ENCODE results near the gene SCNN1G. TPM values are rescaled to one million over a fixed set of nuclear protein-coding genes. Genes with fewer than 3 reads are reported as not detected.
A peak's percentile ranks its signal among the peaks of the same experiment; 100 is the strongest.

SCNN1G gene
- total RNA-seq, 4 donors from 2014 or later, result 0.20 TPM; not detected in 3

DNA sequence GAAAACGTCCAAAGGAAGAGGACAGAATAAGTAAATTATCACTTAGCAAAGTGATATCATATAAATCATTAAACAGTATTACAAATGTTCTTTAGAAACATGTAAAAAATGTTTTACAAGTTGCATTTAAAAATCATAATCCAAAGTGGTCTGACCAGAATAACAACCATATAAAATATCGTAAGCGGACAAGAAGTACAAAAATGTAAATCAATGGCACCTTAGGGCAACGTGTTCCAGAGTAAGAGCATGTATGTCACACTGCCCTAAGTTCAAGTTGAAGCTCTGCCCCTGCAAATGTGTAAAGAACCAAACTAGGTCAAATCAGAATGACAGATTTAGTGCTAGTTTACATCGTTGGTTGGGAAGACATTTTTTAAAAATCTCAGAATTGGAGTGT is 44.7 kb upstream of the SCNN1G start:
- Histone ChIP-seq H3K9me3 (peaks cover 0 to 20% (median 0%) of the 10 kb centered on the region in 4 donors), H3K4me3 (no peak overlapping the region), H3K4me1 (peaks cover 0 to 14% (median 7%) of the 10 kb centered on the region in 4 donors), H3K27me3 (no peaks in the 10 kb centered on the region), H3K36me3 (peaks cover 0 to 8% (median 0%) of the 10 kb centered on the region in 3 donors), H3K27ac (no peak overlapping the region)
- 83% methylated on average over 5 of the region's 5 CpGs for WGBS, 2 donors
- no peak for DNase-seq (ENCODE audit: low spot score in 2 of 2)
- no peak for TF ChIP-seq POLR2A (IDR thresholded peaks at IDR 0.05)
- TF ChIP-seq EP300 (IDR thresholded peaks at IDR 0.05), result no peak
- TF ChIP-seq, protein P1, sequence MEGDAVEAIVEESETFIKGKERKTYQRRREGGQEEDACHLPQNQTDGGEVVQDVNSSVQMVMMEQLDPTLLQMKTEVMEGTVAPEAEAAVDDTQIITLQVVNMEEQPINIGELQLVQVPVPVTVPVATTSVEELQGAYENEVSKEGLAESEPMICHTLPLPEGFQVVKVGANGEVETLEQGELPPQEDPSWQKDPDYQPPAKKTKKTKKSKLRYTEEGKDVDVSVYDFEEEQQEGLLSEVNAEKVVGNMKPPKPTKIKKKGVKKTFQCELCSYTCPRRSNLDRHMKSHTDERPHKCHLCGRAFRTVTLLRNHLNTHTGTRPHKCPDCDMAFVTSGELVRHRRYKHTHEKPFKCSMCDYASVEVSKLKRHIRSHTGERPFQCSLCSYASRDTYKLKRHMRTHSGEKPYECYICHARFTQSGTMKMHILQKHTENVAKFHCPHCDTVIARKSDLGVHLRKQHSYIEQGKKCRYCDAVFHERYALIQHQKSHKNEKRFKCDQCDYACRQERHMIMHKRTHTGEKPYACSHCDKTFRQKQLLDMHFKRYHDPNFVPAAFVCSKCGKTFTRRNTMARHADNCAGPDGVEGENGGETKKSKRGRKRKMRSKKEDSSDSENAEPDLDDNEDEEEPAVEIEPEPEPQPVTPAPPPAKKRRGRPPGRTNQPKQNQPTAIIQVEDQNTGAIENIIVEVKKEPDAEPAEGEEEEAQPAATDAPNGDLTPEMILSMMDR (IDR thresholded peaks at IDR 0.05), result no peak

- 56 to 72% methylated on average over 2 of the region's 2 CpGs for WGBS, 2 donors
- Histone ChIP-seq H3K4me1 (peaks cover 0 to 15% (median 4%) of the 10 kb centered on the region in 4 donors), H3K4me3 (no peak overlapping the region), H3K27ac (no peak overlapping the region), H3K36me3 (peaks cover 0 to 8% (median 0%) of the 10 kb centered on the region in 3 donors), H3K27me3 (no peaks in the 10 kb centered on the region), H3K9me3 (peaks cover 0 to 19% (median 0%) of the 10 kb centered on the region in 4 donors)
- DNase-seq (ENCODE audit: low spot score in 2 of 2), result no peak
- TF ChIP-seq EP300 (IDR thresholded peaks at IDR 0.05) (no peak), POLR2A (IDR thresholded peaks at IDR 0.05) (no peak)
- TF ChIP-seq, protein P1 (IDR thresholded peaks at IDR 0.05), result no peak
Observed at GRCh38 chr16:23140107-23140506, 42.4 kb upstream of the SCNN1G start.

DNA sequence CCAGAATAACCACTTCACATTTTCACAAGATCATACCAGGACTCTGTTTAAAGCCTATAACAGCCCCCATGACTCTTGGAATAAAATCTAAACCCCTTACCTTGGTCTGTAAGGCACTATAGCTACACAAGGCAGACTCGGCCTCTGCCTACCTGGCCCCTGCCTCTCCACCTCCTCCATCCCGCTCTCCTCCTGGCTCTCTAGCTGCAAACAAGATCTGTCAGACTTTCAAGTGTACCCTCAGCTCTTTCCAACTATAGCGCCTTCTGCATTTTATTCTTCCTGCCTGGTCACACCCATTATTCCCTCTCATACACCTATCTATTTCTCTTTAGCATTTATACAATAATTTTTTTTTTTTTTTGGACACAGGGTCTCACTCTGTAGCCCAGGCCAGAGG is 41.5 kb upstream of the SCNN1G start:
- 96 to 100% methylated on average over 3 of the region's 3 CpGs for WGBS, 2 donors

GRCh38 chr16:23141500-23141899 is 41.0 kb upstream of the SCNN1G start:
- peaks cover 0 to 21% (median 4%) of the 10 kb centered on the region in 4 donors for H3K4me1 ChIP-seq
- peaks cover 0 to 8% (median 0%) of the 10 kb centered on the region in 3 donors for H3K36me3 ChIP-seq
- H3K27ac ChIP-seq, result no peak overlapping the region
- TF ChIP-seq EP300 (IDR thresholded peaks at IDR 0.05) (no peak), POLR2A (IDR thresholded peaks at IDR 0.05) (no peak)
- TF ChIP-seq, protein P1 (IDR thresholded peaks at IDR 0.05), result no peak
- H3K27me3 ChIP-seq, result no peaks in the 10 kb centered on the region
- DNase-seq (ENCODE audit: low spot score in 2 of 2), result no peak
- WGBS, 2 donors, result 94 to 96% methylated on average over 6 of the region's 6 CpGs
- H3K4me3 ChIP-seq, result no peak overlapping the region
- peaks cover 0 to 10% (median 0%) of the 10 kb centered on the region in 4 donors for H3K9me3 ChIP-seq

More for the DNA sequence above, 41.5 kb upstream of the SCNN1G start:
- peaks cover 0 to 13% (median 0%) of the 10 kb centered on the region in 4 donors for H3K9me3 ChIP-seq
- no peak for DNase-seq (ENCODE audit: low spot score in 2 of 2)
- H3K27ac ChIP-seq, result no peak overlapping the region
- H3K4me1 ChIP-seq, result peaks cover 0 to 17% (median 4%) of the 10 kb centered on the region in 4 donors
- TF ChIP-seq, protein P1 (IDR thresholded peaks at IDR 0.05), result no peak
- TF ChIP-seq EP300 (IDR thresholded peaks at IDR 0.05), result no peak
- TF ChIP-seq POLR2A (IDR thresholded peaks at IDR 0.05), result no peak
- peaks cover 0 to 8% (median 0%) of the 10 kb centered on the region in 3 donors for H3K36me3 ChIP-seq
- H3K4me3 ChIP-seq, result no peak overlapping the region
- no peaks in the 10 kb centered on the region for H3K27me3 ChIP-seq

DNA sequence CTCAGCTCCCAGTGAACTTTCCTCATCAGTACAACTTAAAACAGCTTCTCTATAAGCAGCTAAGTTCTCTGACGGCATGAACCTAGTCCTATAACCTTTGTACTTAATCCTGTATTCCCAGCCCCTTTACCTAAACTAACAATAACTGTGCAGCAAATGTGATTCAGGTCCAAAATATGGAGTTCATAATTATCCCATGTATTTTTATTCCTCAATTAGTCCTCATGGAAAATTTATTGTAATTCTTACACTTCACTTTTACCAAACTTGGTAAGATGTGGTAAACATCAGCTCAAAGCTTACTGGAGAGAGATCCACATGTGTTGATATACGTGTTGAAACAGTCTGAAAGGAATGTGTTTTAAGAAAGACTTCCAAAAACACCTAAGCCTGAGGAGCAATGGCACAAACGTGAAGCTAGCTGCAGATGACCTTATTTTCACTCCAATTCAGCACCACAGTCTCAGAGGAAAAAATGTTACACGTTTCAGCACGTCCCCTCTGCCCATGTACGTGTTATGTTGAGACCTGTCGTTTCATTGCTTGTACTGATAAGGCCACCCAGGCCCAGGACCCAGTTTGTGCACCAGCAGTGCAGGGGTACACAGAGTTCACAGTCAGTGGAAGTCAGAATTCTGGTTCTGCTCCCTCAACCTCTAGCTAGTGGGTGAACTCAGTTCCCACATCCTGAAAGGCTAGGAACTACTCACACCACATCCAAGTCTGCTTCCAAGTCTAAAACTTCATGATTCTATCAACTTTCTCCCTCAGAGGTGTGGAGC is 40.4 kb upstream of the SCNN1G start:
- Histone ChIP-seq H3K36me3 (peaks cover 0 to 2% (median 0%) of the 10 kb centered on the region in 3 donors), H3K27me3 (no peaks in the 10 kb centered on the region), H3K9me3 (peaks cover 0 to 3% (median 0%) of the 10 kb centered on the region in 4 donors), H3K4me1 (peaks cover 0 to 28% (median 4%) of the 10 kb centered on the region in 4 donors), H3K27ac (peak overlapping the region in 1 of 4 donors; percentile 30), H3K4me3 (no peak overlapping the region)
- no peak for DNase-seq (ENCODE audit: low spot score in 2 of 2)
- TF ChIP-seq EP300 (IDR thresholded peaks at IDR 0.05), result no peak
- TF ChIP-seq, protein P1 (IDR thresholded peaks at IDR 0.05), result no peak
- no peak for TF ChIP-seq POLR2A (IDR thresholded peaks at IDR 0.05)
- WGBS, 2 donors, result 45 to 55% methylated on average over 7 of the region's 7 CpGs

All from tibial nerve (tissue), 4 donors.